Suprapubic skin (tissue), 4 donors: ENCODE results near the gene IL18RAP. TPM values are rescaled to one million over a fixed set of nuclear protein-coding genes. Genes with fewer than 3 reads are reported as not detected.

Experiments
- DNase-seq, 2 donors: peaks; one replicate each; pipeline ENCODE4 v3.0.0-alpha.2; 2019; ENCODE audit warnings: low spot score in 2 of 2
- H3K27ac ChIP-seq: fragments of 200-600 bp; sonication (generic); one replicate; pipeline ENCODE4 v1.5.1; 2019
- H3K27me3 ChIP-seq: fragments of 200-600 bp; sonication (generic); one replicate; pipeline ENCODE4 v1.5.1; 2019
- H3K36me3 ChIP-seq: fragments of 200-600 bp; sonication (generic); one replicate; pipeline ENCODE4 v1.5.1; 2019
- H3K4me1 ChIP-seq: fragments of 200-600 bp; sonication (generic); one replicate; pipeline ENCODE4 v1.5.1; 2019
- H3K4me3 ChIP-seq: fragments of 200-600 bp; sonication (generic); one replicate; pipeline ENCODE4 v1.5.1; 2019; ENCODE audit warnings: mild to moderate bottlenecking
- H3K9me3 ChIP-seq: fragments of 200-600 bp; sonication (generic); one replicate; pipeline ENCODE4 v1.5.1; 2019
- EP300 ChIP-seq: sonication (generic); formaldehyde crosslinking; IDR thresholded peaks from one replicate; pipeline ENCODE4 v1.6.1; 2017; ENCODE audit warnings: antibody characterized with exemption
- POLR2A ChIP-seq, 2 donors: fragments of 450-650 bp; IDR thresholded peaks; one replicate each; pipeline ENCODE4 v1.6.1; 2017; ENCODE audit warnings: antibody characterized with exemption in 2 of 2, mild to moderate bottlenecking in 2 of 2, moderate library complexity in 2 of 2
- POLR2AphosphoS5 ChIP-seq, 3 donors: sonication (generic); formaldehyde crosslinking; IDR thresholded peaks; one replicate each; pipeline ENCODE4 v1.6.1; 2017; ENCODE audit warnings: antibody characterized with exemption in 3 of 3
- WGBS: methylation state at CpG from one replicate; pipeline ENCODE4 v1.1.5; 2018; 5-methylcytosine and 5-hydroxymethylcytosine counted together
- total RNA-seq, 4 donors: library from RNA; depleted of rRNA; stranded (reverse); fragments of >200 nt; gene quantifications; one replicate each; pipeline ENCODE4 v1.1.0, GENCODE V29; 2016
- TF ChIP-seq, protein P1 (sequence below), 2 donors: fragments of 200-600 bp in 1 of 2; fragments of 450-650 bp in 1 of 2; sonication (generic) in 1 of 2; IDR thresholded peaks; one replicate each; pipeline ENCODE4 v1.5.1; 2016 to 2019; ENCODE audit warnings: antibody characterized with exemption in 2 of 2, mild to moderate bottlenecking in 1 of 2, moderate library complexity in 1 of 2

Gene IL18RAP
- total RNA-seq, 4 donors from 2014 or later, result 0.59 to 2.3 TPM; not detected in 2

DNA sequence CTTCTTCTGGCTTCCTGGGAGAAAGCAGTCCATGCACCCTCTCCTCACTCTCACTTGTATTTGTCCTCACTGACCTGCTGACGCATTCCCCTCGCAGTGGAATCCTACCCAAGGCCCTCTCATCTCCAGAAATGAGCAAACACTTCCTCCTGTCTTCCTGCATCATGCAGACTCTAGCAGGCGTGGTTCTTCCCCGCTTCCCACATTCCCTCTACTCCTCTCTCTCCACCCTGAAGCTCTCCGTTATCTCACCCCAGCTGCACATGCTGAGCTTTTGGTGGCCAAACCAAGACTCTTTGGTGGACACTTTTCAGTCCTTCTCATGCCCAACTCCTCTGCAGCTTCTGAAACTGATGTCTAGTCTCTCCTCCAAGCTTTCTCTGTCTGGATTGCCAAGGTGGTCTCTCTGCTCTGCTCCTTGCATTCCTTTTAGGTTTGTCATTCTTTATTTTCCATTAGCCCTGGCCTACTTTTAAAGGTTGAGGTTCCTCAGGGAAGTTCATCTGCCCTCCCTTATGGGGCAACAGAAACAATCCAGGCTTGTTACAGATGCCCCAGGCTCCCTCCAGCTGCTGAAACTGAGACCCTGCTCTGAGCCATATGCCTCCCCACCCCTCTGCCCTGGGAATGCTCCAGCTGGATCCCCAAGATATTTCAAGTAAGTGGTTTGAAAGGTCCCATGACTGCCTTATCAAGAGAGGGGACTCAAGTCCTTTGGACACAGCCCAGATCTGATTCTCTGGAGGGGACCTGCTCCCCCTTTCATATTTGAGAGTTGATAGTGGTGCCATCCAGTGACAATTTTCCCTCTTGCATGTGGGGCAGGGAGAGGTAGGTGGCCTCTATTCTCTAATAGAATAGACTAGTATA lies 835 bp upstream of the IL18RAP start:
- no peak for DNase-seq
- H3K9me3 ChIP-seq, result no peaks in the 10 kb centered on the region
- 79% methylated on average over 5 of the region's 5 CpGs for WGBS
- no peak overlapping the region for H3K4me3 ChIP-seq
- no peaks in the 10 kb centered on the region for H3K27me3 ChIP-seq
- TF ChIP-seq POLR2AphosphoS5 (IDR thresholded peaks at IDR 0.05) (no peak), POLR2A (IDR thresholded peaks at IDR 0.05) (no peak)
- no peaks in the 10 kb centered on the region for H3K36me3 ChIP-seq
- H3K27ac ChIP-seq, result no peak overlapping the region
- H3K4me1 ChIP-seq, result no peaks in the 10 kb centered on the region

DNA sequence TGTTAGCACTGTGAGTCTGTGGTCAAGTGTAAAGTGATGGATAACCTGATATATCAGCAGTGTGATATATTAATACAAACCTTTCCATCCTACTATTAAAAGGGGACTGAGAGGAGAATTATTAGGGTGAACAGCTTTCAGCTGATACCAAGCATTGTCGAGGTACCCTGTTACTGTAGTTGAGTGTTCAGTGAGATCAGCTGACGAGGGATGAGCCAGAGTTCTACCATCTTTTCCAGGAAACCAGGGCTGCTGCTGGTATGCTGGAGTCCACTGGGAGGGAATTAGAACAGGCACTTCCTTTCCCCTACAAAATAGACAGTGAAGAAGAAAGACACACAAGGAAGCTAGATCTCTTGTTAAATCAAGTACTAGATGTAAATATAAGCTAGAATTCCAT lies 408 bp downstream of the IL18RAP start:
- Histone ChIP-seq H3K4me1 (no peaks in the 10 kb centered on the region), H3K27ac (no peak overlapping the region), H3K27me3 (no peaks in the 10 kb centered on the region), H3K36me3 (no peaks in the 10 kb centered on the region), H3K4me3 (no peak overlapping the region), H3K9me3 (no peaks in the 10 kb centered on the region)
- TF ChIP-seq POLR2AphosphoS5 (IDR thresholded peaks at IDR 0.05), result no peak
- no peak for TF ChIP-seq EP300
- TF ChIP-seq POLR2A (IDR thresholded peaks at IDR 0.05), result no peak
- TF ChIP-seq, protein P1, sequence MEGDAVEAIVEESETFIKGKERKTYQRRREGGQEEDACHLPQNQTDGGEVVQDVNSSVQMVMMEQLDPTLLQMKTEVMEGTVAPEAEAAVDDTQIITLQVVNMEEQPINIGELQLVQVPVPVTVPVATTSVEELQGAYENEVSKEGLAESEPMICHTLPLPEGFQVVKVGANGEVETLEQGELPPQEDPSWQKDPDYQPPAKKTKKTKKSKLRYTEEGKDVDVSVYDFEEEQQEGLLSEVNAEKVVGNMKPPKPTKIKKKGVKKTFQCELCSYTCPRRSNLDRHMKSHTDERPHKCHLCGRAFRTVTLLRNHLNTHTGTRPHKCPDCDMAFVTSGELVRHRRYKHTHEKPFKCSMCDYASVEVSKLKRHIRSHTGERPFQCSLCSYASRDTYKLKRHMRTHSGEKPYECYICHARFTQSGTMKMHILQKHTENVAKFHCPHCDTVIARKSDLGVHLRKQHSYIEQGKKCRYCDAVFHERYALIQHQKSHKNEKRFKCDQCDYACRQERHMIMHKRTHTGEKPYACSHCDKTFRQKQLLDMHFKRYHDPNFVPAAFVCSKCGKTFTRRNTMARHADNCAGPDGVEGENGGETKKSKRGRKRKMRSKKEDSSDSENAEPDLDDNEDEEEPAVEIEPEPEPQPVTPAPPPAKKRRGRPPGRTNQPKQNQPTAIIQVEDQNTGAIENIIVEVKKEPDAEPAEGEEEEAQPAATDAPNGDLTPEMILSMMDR (IDR thresholded peaks at IDR 0.05), result no peak
- no peak for DNase-seq
- 89% methylated on average over 2 of the region's 2 CpGs for WGBS

DNA sequence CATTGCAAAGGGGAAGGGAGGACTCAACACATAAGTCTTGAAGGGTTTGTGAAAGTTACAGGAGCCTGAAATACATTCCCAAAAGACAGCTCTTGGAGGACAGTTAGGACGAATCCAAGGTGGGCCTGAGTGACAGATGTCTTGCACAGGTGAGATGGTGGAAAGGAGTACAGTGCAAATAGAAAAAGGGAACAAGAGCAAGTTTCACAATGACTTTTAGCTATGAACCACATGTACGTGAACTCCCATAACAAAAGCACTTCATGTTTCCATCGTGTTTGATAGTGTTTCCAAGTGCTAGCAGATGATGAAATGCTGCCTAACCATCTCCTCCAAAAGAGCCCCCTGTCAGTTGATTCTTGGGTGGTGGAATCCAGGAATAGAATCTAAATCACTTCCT lies 1.8 kb downstream of the IL18RAP start:
- Histone ChIP-seq H3K9me3 (no peaks in the 10 kb centered on the region), H3K36me3 (no peaks in the 10 kb centered on the region), H3K27ac (no peak overlapping the region), H3K27me3 (no peaks in the 10 kb centered on the region), H3K4me3 (no peak overlapping the region), H3K4me1 (no peaks in the 10 kb centered on the region)
- 59% methylated on average over 3 of the region's 3 CpGs for WGBS
- TF ChIP-seq POLR2A (IDR thresholded peaks at IDR 0.05) (no peak), EP300 (no peak), POLR2AphosphoS5 (IDR thresholded peaks at IDR 0.05) (no peak)
- DNase-seq, result no peak

DNA sequence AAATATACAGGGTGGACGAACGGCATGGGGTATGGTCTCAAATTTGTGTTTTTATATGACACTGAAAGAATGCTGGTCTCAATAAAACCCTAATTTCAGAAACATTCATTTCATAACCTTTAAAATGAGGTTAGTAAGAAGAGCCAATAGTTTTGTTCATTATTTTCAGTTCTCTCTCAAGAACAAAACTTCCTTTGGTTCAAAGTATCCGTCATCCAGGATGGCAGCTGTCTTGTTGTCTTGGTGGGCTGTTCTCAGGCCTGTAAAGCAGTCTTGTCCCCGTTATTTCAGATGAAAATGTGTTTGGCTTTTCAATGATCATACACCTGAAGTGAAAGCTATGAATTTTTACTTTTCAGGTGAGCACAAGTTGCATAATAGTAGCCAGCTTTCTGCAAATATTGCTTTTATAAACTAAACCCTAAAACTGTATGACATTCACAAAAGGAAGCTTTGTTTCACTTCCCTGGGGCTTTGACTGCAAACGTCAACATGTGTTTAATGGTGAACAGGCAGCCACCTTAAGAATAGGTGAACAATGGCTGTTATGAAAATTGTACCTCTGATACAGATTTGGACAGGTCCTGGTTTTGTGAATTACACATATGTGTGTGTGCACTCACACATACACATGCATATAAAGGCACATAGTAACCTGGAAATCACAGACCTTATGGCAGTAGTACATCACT lies 2.6 kb downstream of the IL18RAP start:
- Histone ChIP-seq H3K4me1 (no peaks in the 10 kb centered on the region), H3K9me3 (no peaks in the 10 kb centered on the region), H3K27me3 (no peaks in the 10 kb centered on the region), H3K4me3 (no peak overlapping the region), H3K27ac (no peak overlapping the region), H3K36me3 (no peaks in the 10 kb centered on the region)
- DNase-seq, result no peak
- no peak for TF ChIP-seq EP300
- TF ChIP-seq, protein P1 (IDR thresholded peaks at IDR 0.05), result no peak
- no peak for TF ChIP-seq POLR2AphosphoS5 (IDR thresholded peaks at IDR 0.05)
- TF ChIP-seq POLR2A (IDR thresholded peaks at IDR 0.05), result no peak
- WGBS, result 51% methylated on average over 5 of the region's 5 CpGs

DNA sequence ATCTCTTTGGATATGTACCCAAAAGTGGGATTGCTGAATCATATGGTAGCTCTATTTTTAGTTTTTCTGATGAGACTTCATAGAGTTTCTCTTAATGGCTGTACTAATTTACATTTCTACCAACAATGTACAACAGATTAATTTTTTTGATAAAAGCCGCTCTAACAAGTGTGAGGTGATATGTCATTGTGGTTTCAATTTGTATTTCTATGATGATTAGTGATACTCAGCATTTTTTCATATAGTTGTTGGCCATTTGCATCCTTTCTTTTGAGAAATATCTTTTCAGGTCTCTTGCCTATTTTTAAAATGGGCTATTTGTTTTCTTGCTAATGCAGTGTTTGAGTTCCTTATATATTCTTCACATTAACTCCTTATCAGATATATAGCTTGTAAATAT lies 4.3 kb downstream of the IL18RAP start:
- H3K4me3 ChIP-seq, result no peak overlapping the region

More for the DNA sequence above, 4.3 kb downstream of the IL18RAP start:
- Histone ChIP-seq H3K27ac (no peak overlapping the region), H3K4me1 (no peaks in the 10 kb centered on the region), H3K27me3 (no peaks in the 10 kb centered on the region), H3K36me3 (no peaks in the 10 kb centered on the region), H3K9me3 (no peaks in the 10 kb centered on the region)
- TF ChIP-seq EP300 (no peak), POLR2A (IDR thresholded peaks at IDR 0.05) (no peak), POLR2AphosphoS5 (IDR thresholded peaks at IDR 0.05) (no peak)
- TF ChIP-seq, protein P1 (IDR thresholded peaks at IDR 0.05), result no peak
- DNase-seq, result no peak
- 97% methylated on average over 1 of the region's 1 CpG for WGBS
